HG02852 (cell line): ENCODE data around the gene PPFIBP2.

Source experiments
- ATAC-seq: cut with Tn5 transposase; IDR thresholded peaks from one replicate; pipeline ENCODE4 v1.9.1; 2021; ENCODE audit warnings: mild to moderate bottlenecking, moderate library complexity; ENCODE audit not compliant: unreplicated experiment

The PPFIBP2 gene

GRCh38 chr11:7513234-7514098 is at the start of gene PPFIBP2:
PPFIBP2 (plus strand) TSS chr11:7513999; CDS start chr11:7549476, 35,477 bp downstream.
- peak; percentile 64 for ATAC-seq

- no peak for ATAC-seq
These were observed 46.1 kb upstream of the PPFIBP2 start for GRCh38 chr11:7467652-7468051.

GRCh38 chr11:7469351-7469865 is 44.4 kb upstream of the PPFIBP2 start:
- no peak for ATAC-seq

GRCh38 chr11:7471071-7471470 is 42.7 kb upstream of the PPFIBP2 start:
- ATAC-seq, result no peak

- peak; percentile 88 for ATAC-seq
These were observed 40.1 kb upstream of the PPFIBP2 start for GRCh38 chr11:7473717-7474116.

- ATAC-seq, result no peak
These were observed 33.7 kb upstream of the PPFIBP2 start for GRCh38 chr11:7480113-7480512.

GRCh38 chr11:7484131-7484530 is 29.7 kb upstream of the PPFIBP2 start:
- ATAC-seq, result no peak

- no peak for ATAC-seq
These were observed 29.2 kb upstream of the PPFIBP2 start for GRCh38 chr11:7484645-7485044.

GRCh38 chr11:7485186-7486097 is 28.4 kb upstream of the PPFIBP2 start, which contains the start of gene OLFML1:
OLFML1 (plus strand) TSS chr11:7485506; CDS start chr11:7485876, 370 bp downstream.
- no peak for ATAC-seq

GRCh38 chr11:7486098-7486780 is 27.6 kb upstream of the PPFIBP2 start:
- ATAC-seq, result no peak

- ATAC-seq, result no peak
These were observed 27.0 kb upstream of the PPFIBP2 start for GRCh38 chr11:7486781-7487140.

- no peak for ATAC-seq
These were observed 26.4 kb upstream of the PPFIBP2 start for GRCh38 chr11:7487360-7487759.

GRCh38 chr11:7488681-7489080 is 25.1 kb upstream of the PPFIBP2 start:
- ATAC-seq, result no peak

GRCh38 chr11:7489376-7489775 is 24.4 kb upstream of the PPFIBP2 start:
- no peak for ATAC-seq

GRCh38 chr11:7490054-7490453 is 23.7 kb upstream of the PPFIBP2 start:
- no peak for ATAC-seq

- no peak for ATAC-seq
These were observed 23.3 kb upstream of the PPFIBP2 start for GRCh38 chr11:7490535-7490934.

GRCh38 chr11:7492253-7492652 is 21.5 kb upstream of the PPFIBP2 start:
- ATAC-seq, result no peak

GRCh38 chr11:7493670-7494069 is 20.1 kb upstream of the PPFIBP2 start:
- no peak for ATAC-seq

GRCh38 chr11:7494086-7494745 is 19.6 kb upstream of the PPFIBP2 start:
- no peak for ATAC-seq

- ATAC-seq, result peak; percentile 88
These were observed 17.8 kb upstream of the PPFIBP2 start for GRCh38 chr11:7495882-7496551.
